Raji (cell line): Measurements from ENCODE around the gene MTMR3.

Source experiments
- POLR2A ChIP-seq: IDR thresholded peaks from 2 replicates; pipeline ENCODE4 v1.6.1; 2011; ENCODE audit warnings: low read depth, low read length, control low read depth; ENCODE audit not compliant: insufficient read depth

MTMR3 gene

GRCh38 chr22:30062259-30062658 is 179.3 kb downstream of the MTMR3 start:
- TF ChIP-seq POLR2A: no peak

DNA sequence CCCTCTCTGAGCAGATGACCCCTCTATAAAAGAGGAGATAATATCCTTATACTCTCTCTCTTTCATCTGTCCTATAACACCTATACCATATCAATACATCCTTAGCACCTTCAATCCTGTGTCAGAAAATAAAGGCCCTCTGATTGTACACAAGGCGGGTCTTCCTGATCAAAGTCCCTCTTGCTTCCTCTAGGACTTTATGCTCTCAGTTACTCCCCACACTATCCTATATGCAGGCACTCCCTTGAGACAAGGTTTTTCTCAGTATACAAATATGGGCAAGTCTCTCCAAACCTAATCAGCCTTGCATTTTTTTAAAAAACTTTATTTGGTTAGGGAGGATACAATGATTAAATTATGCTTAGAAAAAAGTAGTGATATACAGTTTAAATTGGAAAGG is 180.0 kb downstream of the MTMR3 start:
- TF ChIP-seq POLR2A: no peak

DNA sequence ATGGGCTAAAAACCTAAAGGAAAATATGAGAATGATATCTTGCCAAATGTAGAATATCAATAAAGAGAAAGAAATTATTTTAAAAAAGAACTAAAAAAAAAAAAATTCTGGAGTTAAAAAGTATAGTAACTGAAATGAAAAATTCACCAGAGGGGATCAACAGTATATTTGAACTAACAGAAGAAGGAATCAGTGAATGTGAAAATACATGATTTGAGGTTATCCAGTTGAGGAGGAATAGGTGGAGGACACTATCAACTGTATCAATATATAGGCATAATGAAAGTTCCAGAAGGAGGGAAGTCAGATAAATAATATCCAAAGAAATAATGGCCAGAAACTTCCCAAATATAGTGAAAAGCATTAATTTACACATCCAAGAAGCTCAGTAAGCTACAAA is 181.2 kb downstream of the MTMR3 start:
- TF ChIP-seq POLR2A: no peak

DNA sequence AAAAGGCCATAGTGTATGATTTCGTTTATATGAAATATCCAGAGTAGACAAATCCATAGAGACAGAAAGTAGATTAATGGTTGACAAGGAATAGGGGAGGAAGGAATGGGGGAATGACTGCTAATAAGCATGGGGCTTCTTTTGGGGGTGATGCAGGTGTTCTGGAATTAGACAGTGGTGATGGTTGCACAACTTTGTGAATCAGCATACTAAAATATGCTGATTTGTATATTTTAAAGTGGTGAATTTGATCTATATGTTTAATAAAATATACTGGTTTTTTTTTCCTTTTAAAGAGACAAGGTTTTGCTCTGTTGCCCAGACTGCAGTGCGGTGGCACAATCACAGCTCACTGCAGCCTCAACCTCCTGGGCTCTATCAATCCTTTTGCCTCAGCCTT is 190.8 kb downstream of the MTMR3 start:
- no peak for TF ChIP-seq POLR2A

- TF ChIP-seq POLR2A: no peak
Measured at GRCh38 chr22:30074147-30074546, 191.2 kb downstream of the MTMR3 start.

- TF ChIP-seq POLR2A: no peak
Measured at GRCh38 chr22:30074994-30075393, 192.0 kb downstream of the MTMR3 start.

DNA sequence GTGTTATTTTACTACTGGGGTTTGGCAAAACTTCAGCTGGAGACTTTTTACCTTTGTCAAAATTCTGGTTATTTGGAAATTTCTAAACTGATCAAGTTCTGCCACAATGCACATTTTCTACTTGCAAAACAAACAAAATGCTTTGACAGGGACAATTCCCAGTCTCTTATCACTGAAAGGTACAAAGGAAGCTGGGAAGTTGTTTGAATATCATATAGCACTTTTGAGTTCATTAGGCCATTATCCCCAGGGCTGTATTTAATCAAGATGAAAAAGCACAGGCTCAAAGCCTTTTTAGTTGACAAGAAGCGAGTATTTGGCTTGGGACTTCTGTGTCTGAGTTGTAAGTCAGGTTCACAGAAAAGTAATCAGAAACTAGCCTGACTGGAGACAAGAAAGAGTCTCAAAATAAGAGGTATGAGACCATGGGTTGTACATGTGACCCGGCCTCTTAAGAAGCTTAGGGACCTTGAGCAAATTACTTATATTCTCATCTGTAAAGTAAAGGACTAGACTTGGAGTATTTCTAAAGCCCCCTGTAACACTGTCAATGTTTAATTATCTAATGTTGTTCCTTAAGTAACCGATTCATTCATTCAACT is 194.4 kb downstream of the MTMR3 start:
- no peak for TF ChIP-seq POLR2A

- peak; percentile 22; the same call in 1 of the 2 replicates for TF ChIP-seq POLR2A
Measured at GRCh38 chr22:30078320-30079311, 195.6 kb downstream of the MTMR3 start.

DNA sequence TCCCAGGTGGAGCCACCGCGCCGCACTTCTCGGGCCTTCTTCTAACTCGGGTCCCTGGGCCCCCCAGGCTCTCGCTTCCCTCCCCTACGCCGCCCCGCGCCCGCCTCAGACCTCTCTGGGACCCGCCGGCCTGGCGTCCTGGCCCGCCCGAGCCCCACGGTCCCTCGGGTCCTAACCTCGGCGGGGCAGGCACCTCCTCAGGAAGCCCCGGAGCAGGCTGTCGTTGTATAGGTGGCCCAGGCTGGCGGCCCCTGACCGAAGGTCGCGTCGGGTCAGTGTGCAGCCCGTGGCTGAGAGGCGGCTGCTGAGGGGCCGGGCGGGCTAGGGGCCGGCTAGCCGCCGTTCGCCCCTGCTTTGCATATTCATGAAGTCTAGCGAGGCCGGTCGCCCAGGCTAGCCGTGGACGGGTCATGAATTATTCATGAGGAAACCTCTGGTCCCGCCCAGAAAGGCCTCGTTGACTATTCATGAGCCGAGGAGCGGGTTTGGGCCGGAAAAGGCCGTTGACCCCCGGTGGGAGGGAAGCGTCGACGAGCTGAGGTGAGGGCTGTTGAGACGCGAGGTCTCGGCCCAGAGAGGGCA is 197.1 kb downstream of the MTMR3 start, which contains the start of gene HORMAD2:
HORMAD2 (plus strand) TSS at position 513 of the 582 bp plus-strand sequence. CDS start 13,489 bp downstream, outside the sequence.
- TF ChIP-seq POLR2A: no peak
